ENCODE data around the gene BRMS1. TPM values are rescaled to one million over a fixed set of nuclear protein-coding genes. Genes with fewer than 3 reads are reported as not detected.

Gene BRMS1
- total RNA-seq, 1 experiment from 2014 or later: 123 TPM

GRCh38 chr11:66343176-66343575 is 1.7 kb downstream of the BRMS1 start:
- Histone ChIP-seq H3K9me3 (ENCODE audit: low read length) (no peaks in the 10 kb centered on the region), H3K4me1 (ENCODE audit: insufficient read depth, low read length) (peaks cover 32% of the 10 kb centered on the region), H3K9me2 (replicated peaks; ENCODE audit: low read length) (no peaks in the 10 kb centered on the region), H3K4me2 (ENCODE audit: low read length) (peak overlapping the region; percentile 92; the same call in 1 of the 2 replicates), H3F3A (ENCODE audit: low read length, unreplicated experiment) (no peaks in the 10 kb centered on the region), H3K4me3 (ENCODE audit: low read length) (no peak overlapping the region), H3K36me3 (ENCODE audit: low read depth, low read length) (peaks cover 13% of the 10 kb centered on the region; the same call in 1 of the 2 replicates), H3K9ac (ENCODE audit: low read length) (no peak overlapping the region), H4K20me1 (ENCODE audit: low read length) (no peaks in the 10 kb centered on the region), H3K27me3 (ENCODE audit: low read length) (no peaks in the 10 kb centered on the region), H3K27ac (ENCODE audit: low read length) (no peak overlapping the region), H3K79me2 (ENCODE audit: low read length) (peaks cover 39% of the 10 kb centered on the region), H2AFZ (ENCODE audit: low read length) (no peak overlapping the region)
- no TSS peak for BruUV-seq (replicated peaks)
- ChIA-PET CTCF (interaction anchor here (0.6 kb wide), 1 partner anchor 43 kb away, joined by 6 read pairs; no protein-coding TSS in a partner anchor), POLR2A (ENCODE audit: unreplicated experiment) (no interaction called here)
- intact Hi-C loops (cut with micrococcal nuclease): no loop called here
- no peak for DNase-seq
- TF ChIP-seq EZH2phosphoT487 (IDR thresholded peaks at IDR 0.05; ENCODE audit: borderline replicate concordance, low read length): no peak
- no peak for ATAC-seq

DNA sequence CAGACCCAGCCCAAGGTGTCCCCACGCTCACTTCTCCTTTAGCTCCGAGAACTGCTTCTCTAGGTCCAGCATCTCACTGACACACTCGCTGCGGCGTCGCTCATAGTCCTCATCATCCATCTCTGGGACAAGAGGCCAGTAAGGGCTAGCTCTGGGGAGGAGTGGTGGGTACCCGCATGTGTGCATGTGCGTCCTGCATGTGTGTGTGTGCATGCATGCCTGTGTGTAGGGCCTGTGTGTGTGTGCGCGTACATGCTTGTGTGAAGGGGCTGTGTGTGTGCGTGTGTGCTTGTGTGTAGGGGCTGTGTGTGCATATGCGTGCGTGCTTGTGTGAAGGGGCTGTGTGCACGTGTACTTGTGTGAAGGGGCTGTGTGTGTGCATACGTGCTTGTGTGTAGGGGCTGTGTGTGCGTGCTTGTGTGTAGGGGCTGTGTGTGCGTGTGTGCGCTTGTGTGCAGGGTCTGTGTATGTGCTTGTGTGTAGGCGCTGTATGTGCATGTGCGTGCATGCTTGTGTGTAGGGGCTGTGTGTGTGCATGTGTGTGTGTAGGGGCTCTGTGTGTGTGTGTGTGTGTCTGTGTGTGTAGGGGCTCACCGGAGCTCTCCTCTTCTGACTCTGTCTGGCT is 3.3 kb downstream of the BRMS1 start:
- DNase-seq: no peak
- Histone ChIP-seq H3K79me2 (ENCODE audit: low read length) (peaks cover 33% of the 10 kb centered on the region), H3K9me2 (replicated peaks; ENCODE audit: low read length) (no peaks in the 10 kb centered on the region), H3K4me3 (ENCODE audit: low read length) (no peak overlapping the region), H3F3A (ENCODE audit: low read length, unreplicated experiment) (peaks cover 7% of the 10 kb centered on the region), H4K20me1 (ENCODE audit: low read length) (no peaks in the 10 kb centered on the region), H3K36me3 (ENCODE audit: low read depth, low read length) (peaks cover 17% of the 10 kb centered on the region; the same call in 1 of the 2 replicates), H3K9ac (ENCODE audit: low read length) (no peak overlapping the region), H3K27ac (ENCODE audit: low read length) (no peak overlapping the region), H3K4me2 (ENCODE audit: low read length) (no peak overlapping the region), H3K27me3 (ENCODE audit: low read length) (no peaks in the 10 kb centered on the region), H3K9me3 (ENCODE audit: low read length) (no peaks in the 10 kb centered on the region), H3K4me1 (ENCODE audit: insufficient read depth, low read length) (peaks cover 38% of the 10 kb centered on the region), H2AFZ (ENCODE audit: low read length) (no peak overlapping the region)
- no peak for ATAC-seq
- no peak for TF ChIP-seq EZH2phosphoT487 (IDR thresholded peaks at IDR 0.05; ENCODE audit: borderline replicate concordance, low read length)
- TF ChIP-seq, protein P1, sequence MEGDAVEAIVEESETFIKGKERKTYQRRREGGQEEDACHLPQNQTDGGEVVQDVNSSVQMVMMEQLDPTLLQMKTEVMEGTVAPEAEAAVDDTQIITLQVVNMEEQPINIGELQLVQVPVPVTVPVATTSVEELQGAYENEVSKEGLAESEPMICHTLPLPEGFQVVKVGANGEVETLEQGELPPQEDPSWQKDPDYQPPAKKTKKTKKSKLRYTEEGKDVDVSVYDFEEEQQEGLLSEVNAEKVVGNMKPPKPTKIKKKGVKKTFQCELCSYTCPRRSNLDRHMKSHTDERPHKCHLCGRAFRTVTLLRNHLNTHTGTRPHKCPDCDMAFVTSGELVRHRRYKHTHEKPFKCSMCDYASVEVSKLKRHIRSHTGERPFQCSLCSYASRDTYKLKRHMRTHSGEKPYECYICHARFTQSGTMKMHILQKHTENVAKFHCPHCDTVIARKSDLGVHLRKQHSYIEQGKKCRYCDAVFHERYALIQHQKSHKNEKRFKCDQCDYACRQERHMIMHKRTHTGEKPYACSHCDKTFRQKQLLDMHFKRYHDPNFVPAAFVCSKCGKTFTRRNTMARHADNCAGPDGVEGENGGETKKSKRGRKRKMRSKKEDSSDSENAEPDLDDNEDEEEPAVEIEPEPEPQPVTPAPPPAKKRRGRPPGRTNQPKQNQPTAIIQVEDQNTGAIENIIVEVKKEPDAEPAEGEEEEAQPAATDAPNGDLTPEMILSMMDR (conservative IDR thresholded peaks at IDR 0.05; ENCODE audit: low read depth, low read length): no peak
- TF ChIP-seq EZH2 (IDR thresholded peaks at IDR 0.05; ENCODE audit: low read length, unreplicated experiment): no peak
- no TSS peak for BruUV-seq (replicated peaks)
- intact Hi-C loops (cut with micrococcal nuclease): no loop called here
- ChIA-PET POLR2A (ENCODE audit: unreplicated experiment) (no interaction called here), CTCF (no interaction called here)

DNA sequence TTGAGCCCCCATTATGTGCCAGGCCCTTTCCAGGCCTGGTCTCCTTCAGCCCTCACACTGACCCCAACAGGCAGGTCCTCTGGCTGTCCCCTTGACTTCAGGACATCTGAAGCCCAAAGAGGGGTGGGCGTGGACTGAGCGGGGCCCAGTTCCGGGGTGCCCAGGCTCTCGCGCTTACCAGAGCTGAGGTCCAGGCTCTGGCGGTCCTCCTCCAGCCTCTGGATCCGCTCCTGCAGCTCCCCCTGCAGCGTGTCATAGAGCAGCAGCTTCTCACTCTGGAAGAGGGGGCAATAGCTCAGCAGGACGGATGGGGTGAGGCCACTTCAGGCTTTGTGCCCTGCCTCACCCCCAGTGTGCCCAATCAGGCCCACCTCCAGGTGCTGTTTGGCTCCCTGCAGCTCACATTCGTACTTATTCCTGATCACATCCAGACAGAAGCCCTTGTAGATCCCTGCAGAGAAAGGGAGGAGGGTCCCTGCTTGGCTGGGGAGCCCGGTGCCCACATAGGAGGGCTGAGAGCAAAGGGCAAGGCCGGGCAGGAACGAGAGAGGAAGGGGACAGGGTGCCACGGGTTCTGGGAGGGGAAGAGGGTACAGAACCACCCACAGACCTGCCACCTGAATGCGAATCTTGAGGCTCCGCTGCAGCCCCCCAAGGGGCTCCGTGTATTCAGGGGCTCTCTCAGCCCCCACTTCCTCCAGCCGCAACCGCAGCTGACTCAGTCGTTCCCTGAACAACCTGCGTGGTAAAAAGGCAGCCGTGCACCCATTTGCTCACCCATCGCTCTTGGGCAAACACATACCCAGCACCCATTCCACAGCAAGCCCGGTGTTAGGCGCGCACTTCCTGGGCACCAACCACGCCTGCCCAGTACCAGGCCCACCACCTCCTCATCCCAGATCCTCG is 4.1 kb downstream of the BRMS1 start:
- BruUV-seq (replicated peaks): no TSS peak
- Histone ChIP-seq H3K4me1 (ENCODE audit: insufficient read depth, low read length) (peaks cover 38% of the 10 kb centered on the region), H3K4me3 (ENCODE audit: low read length) (no peak overlapping the region), H3F3A (ENCODE audit: low read length, unreplicated experiment) (peaks cover 7% of the 10 kb centered on the region), H4K20me1 (ENCODE audit: low read length) (no peaks in the 10 kb centered on the region), H3K9ac (ENCODE audit: low read length) (no peak overlapping the region), H2AFZ (ENCODE audit: low read length) (no peak overlapping the region), H3K4me2 (ENCODE audit: low read length) (no peak overlapping the region), H3K79me2 (ENCODE audit: low read length) (peaks cover 29% of the 10 kb centered on the region), H3K9me3 (ENCODE audit: low read length) (no peaks in the 10 kb centered on the region), H3K27ac (ENCODE audit: low read length) (no peak overlapping the region), H3K9me2 (replicated peaks; ENCODE audit: low read length) (no peaks in the 10 kb centered on the region), H3K27me3 (ENCODE audit: low read length) (no peaks in the 10 kb centered on the region), H3K36me3 (ENCODE audit: low read depth, low read length) (peaks cover 17% of the 10 kb centered on the region; the same call in 1 of the 2 replicates)
- TF ChIP-seq, protein P1 (conservative IDR thresholded peaks at IDR 0.05; ENCODE audit: low read depth, low read length): no peak
- no peak for TF ChIP-seq EZH2phosphoT487 (IDR thresholded peaks at IDR 0.05; ENCODE audit: borderline replicate concordance, low read length)
- TF ChIP-seq EZH2 (IDR thresholded peaks at IDR 0.05; ENCODE audit: low read length, unreplicated experiment): no peak
- ATAC-seq (no peak), DNase-seq (no peak)
- CTCF ChIA-PET: no interaction called here
- POLR2A ChIA-PET (ENCODE audit: unreplicated experiment): no interaction called here
- intact Hi-C loops (cut with micrococcal nuclease): no loop called here

All from PC-3 (cell line).